WTC11 (cell line): Measurements from ENCODE around the gene RAB1B. TPM values are rescaled to one million over a fixed set of nuclear protein-coding genes. Genes with fewer than 3 reads are reported as not detected.

Experiments
- ATAC-seq: fragments of 200-7000 bp; cut with Tn5 transposase; 2 replicates; pipeline ENCODE4 v1.10.0; 2021; ENCODE audit warnings: mild to moderate bottlenecking, moderate library complexity
- CTCF ChIA-PET: fragments of 300-600 bp; sonication (Branson Sonifier 250); formaldehyde crosslinking; loops from one replicate; lab custom pipeline; 2021; ENCODE audit warnings: antibody characterized with exemption; lab: Charles Lee
- POLR2A ChIA-PET: fragments of 350-600 bp; sonication (Branson Sonifier 250); formaldehyde crosslinking; loops from one replicate; lab custom pipeline; 2021; ENCODE audit warnings: antibody characterized with exemption; lab: Charles Lee
- DNase-seq: peaks from one replicate; pipeline ENCODE4 v3.0.0; 2021; ENCODE audit warnings: low spot score
- H3K27ac Mint-ChIP-seq: 2 replicates; pipeline ENCODE4 v1.8.0; 2021; ENCODE audit warnings: mixed read lengths
- H3K27me3 Mint-ChIP-seq: 2 replicates; pipeline ENCODE4 v1.8.0; 2021; ENCODE audit warnings: low read depth, mild to moderate bottlenecking, moderate library complexity, mixed read lengths
- H3K36me3 Mint-ChIP-seq: 2 replicates; pipeline ENCODE4 v1.8.0; 2021; ENCODE audit warnings: mixed read lengths
- H3K4me1 Mint-ChIP-seq: 2 replicates; pipeline ENCODE4 v1.8.0; 2022; ENCODE audit warnings: mixed read lengths
- H3K4me3 Mint-ChIP-seq: 2 replicates; pipeline ENCODE4 v1.8.0; 2021; ENCODE audit warnings: mild to moderate bottlenecking, moderate library complexity, mixed read lengths
- H3K9me3 Mint-ChIP-seq: 2 replicates; pipeline ENCODE4 v1.8.0; 2021; ENCODE audit warnings: mixed read lengths
- ARID4B ChIP-seq: sonication (generic); formaldehyde crosslinking; IDR thresholded peaks from 2 replicates; pipeline ENCODE4 v1.8.0; 2023; ENCODE audit warnings: missing genetic modification reagents, mild to moderate bottlenecking, borderline replicate concordance
- ATF1 ChIP-seq: sonication (generic); formaldehyde crosslinking; IDR thresholded peaks from 2 replicates; pipeline ENCODE4 v1.8.1; 2023; ENCODE audit warnings: mild to moderate bottlenecking, moderate library complexity, missing genetic modification reagents
- ERG ChIP-seq: fragments of 250-450 bp; sonication (Bioruptor Pico); IDR thresholded peaks from 2 replicates; pipeline ENCODE4 v1.8.0; 2021; ENCODE audit warnings: mild to moderate bottlenecking
- GTF2I ChIP-seq: fragments of 250-450 bp; sonication (Bioruptor Pico); conservative IDR thresholded peaks from 2 replicates; pipeline ENCODE4 v1.4.0; 2021; ENCODE audit warnings: mild to moderate bottlenecking
- HMGXB4 ChIP-seq: sonication (generic); formaldehyde crosslinking; IDR thresholded peaks from 2 replicates; pipeline ENCODE4 v1.8.1; 2023; ENCODE audit warnings: mild to moderate bottlenecking, moderate library complexity, missing genetic modification reagents
- JAZF1 ChIP-seq: fragments of 250-450 bp; sonication (Bioruptor Pico); IDR thresholded peaks from 2 replicates; pipeline ENCODE4 v1.9.0; 2021; ENCODE audit warnings: moderate library complexity, mild to moderate bottlenecking, inconsistent platforms
- MLX ChIP-seq: sonication (generic); formaldehyde crosslinking; IDR thresholded peaks from 2 replicates; pipeline ENCODE4 v1.8.1; 2023; ENCODE audit warnings: mild to moderate bottlenecking, missing genetic modification reagents, moderate library complexity
- MYBL2 ChIP-seq: sonication (generic); formaldehyde crosslinking; IDR thresholded peaks from 2 replicates; pipeline ENCODE4 v1.8.1; 2023; ENCODE audit warnings: mild to moderate bottlenecking, moderate library complexity, missing genetic modification reagents
- NFATC4 ChIP-seq: fragments of 250-450 bp; sonication (Bioruptor Pico); IDR thresholded peaks from 2 replicates; pipeline ENCODE4 v1.9.0; 2021; ENCODE audit warnings: mild to moderate bottlenecking
- PRDM15 ChIP-seq: sonication (generic); formaldehyde crosslinking; IDR thresholded peaks from 2 replicates; pipeline ENCODE4 v1.8.0; 2022; ENCODE audit warnings: missing genetic modification reagents
- SOX15 ChIP-seq: fragments of 250-450 bp; sonication (Bioruptor Pico); IDR thresholded peaks from 2 replicates; pipeline ENCODE4 v1.9.0; 2021; ENCODE audit warnings: mild to moderate bottlenecking
- ZNF121 ChIP-seq: sonication (generic); formaldehyde crosslinking; IDR thresholded peaks from 2 replicates; pipeline ENCODE4 v1.8.0; 2023; ENCODE audit warnings: missing genetic modification reagents
- ZNF263 ChIP-seq: sonication (generic); formaldehyde crosslinking; IDR thresholded peaks from 2 replicates; pipeline ENCODE4 v1.8.1; 2022; ENCODE audit warnings: low read depth, mild to moderate bottlenecking, moderate library complexity, missing genetic modification reagents
- ZNF396 ChIP-seq: fragments of 250-450 bp; sonication (Bioruptor Pico); IDR thresholded peaks from 2 replicates; pipeline ENCODE4 v1.8.0; 2021; ENCODE audit warnings: mild to moderate bottlenecking, moderate library complexity, borderline replicate concordance
- total RNA-seq: library from RNA; stranded (reverse); gene quantifications from 3 replicates; pipeline ENCODE4 v1.2.3, GENCODE V29; 2021

The RAB1B gene
- total RNA-seq, 1 experiment from 2014 or later: 125 TPM

GRCh38 chr11:66247801-66248200 lies 20.6 kb upstream of the RAB1B start (continued):
- TF ChIP-seq ARID4B (CRISPR knock-in tag) (no peak), JAZF1 (CRISPR knock-in tag) (no peak)

- POLR2A ChIA-PET: no interaction called here
- H3K4me3 Mint-ChIP-seq: no peak overlapping the region
- H3K27ac Mint-ChIP-seq: no peak overlapping the region
- no peaks in the 10 kb centered on the region for H3K9me3 Mint-ChIP-seq
- no peak for DNase-seq
- TF ChIP-seq GTF2I: no peak
- no peak for TF ChIP-seq SOX15
- TF ChIP-seq ERG (CRISPR knock-in tag): no peak
- TF ChIP-seq MLX: no peak
- no peak for TF ChIP-seq ZNF121 (CRISPR knock-in tag)
- no peak for TF ChIP-seq ZNF263
- no peak for TF ChIP-seq HMGXB4 (CRISPR knock-in tag)
- no peak for TF ChIP-seq MYBL2 (CRISPR knock-in tag)
- TF ChIP-seq PRDM15 (CRISPR knock-in tag): no peak
- TF ChIP-seq ATF1 (CRISPR knock-in tag): no peak
- no peak for TF ChIP-seq NFATC4 (CRISPR knock-in tag)
- no peak for TF ChIP-seq ZNF396 (CRISPR knock-in tag)
- CTCF ChIA-PET: no interaction called here
- H3K27me3 Mint-ChIP-seq: no peaks in the 10 kb centered on the region; the same call in none of the 2 replicates
- no peaks in the 10 kb centered on the region for H3K36me3 Mint-ChIP-seq
- H3K4me1 Mint-ChIP-seq: peaks cover 3% of the 10 kb centered on the region; the same call in 1 of the 2 replicates
- ATAC-seq: no peak
Observed at GRCh38 chr11:66248903-66249302, 19.5 kb upstream of the RAB1B start.
